Rectal smooth muscle tissue (tissue), 1 donor: ENCODE results near the gene GSDMA.
"Not testable (repeated sequence)": the region's sequence is repeated elsewhere in the genome, so short reads cannot be mapped to it uniquely, and the experiment has no call there.

Experiments used
- H3K27ac ChIP-seq: one replicate; pipeline ENCODE4 v1.7.0; 2013; ENCODE audit warnings: low read depth, low read length, inconsistent platforms
- H3K27me3 ChIP-seq: one replicate; pipeline ENCODE4 v1.7.0; 2013; ENCODE audit warnings: low read length; ENCODE audit not compliant: control insufficient read depth, insufficient read depth
- H3K36me3 ChIP-seq: one replicate; pipeline ENCODE4 v1.7.0; 2013; ENCODE audit warnings: low read length; ENCODE audit not compliant: control insufficient read depth, insufficient read depth
- H3K4me1 ChIP-seq: one replicate; pipeline ENCODE4 v1.7.0; 2013; ENCODE audit warnings: low read length; ENCODE audit not compliant: control insufficient read depth, insufficient read depth
- H3K4me3 ChIP-seq: one replicate; pipeline ENCODE4 v1.7.0; 2013; ENCODE audit warnings: low read length
- H3K9ac ChIP-seq: one replicate; pipeline ENCODE4 v1.7.0; 2013; ENCODE audit warnings: low read length

The GSDMA gene

DNA sequence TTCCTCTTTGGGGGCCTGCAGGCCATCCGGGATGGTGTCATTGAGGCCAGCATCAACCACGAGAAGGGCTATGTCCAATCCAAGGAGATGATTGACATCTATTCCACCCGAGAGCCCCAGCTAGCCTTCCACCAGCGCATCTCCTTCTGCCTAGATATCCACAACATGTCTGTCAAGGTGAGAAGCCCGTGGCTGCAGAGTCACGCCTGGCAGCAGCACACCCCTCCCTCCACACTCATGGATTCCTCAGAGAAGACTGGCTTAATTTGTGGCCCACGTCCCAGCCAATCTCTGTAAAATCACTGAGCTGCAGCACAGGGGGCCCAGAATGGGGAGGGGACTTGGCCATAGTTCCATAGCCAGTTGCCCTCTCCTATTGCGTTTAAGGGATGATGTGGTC lies 33.4 kb downstream of the GSDMA start:
- Histone ChIP-seq H3K9ac (no peak overlapping the region), H3K4me1 (no peaks in the 10 kb centered on the region), H3K27ac (no peak overlapping the region), H3K36me3 (peaks cover 56% of the 10 kb centered on the region), H3K27me3 (no peaks in the 10 kb centered on the region), H3K4me3 (no peak overlapping the region)

DNA sequence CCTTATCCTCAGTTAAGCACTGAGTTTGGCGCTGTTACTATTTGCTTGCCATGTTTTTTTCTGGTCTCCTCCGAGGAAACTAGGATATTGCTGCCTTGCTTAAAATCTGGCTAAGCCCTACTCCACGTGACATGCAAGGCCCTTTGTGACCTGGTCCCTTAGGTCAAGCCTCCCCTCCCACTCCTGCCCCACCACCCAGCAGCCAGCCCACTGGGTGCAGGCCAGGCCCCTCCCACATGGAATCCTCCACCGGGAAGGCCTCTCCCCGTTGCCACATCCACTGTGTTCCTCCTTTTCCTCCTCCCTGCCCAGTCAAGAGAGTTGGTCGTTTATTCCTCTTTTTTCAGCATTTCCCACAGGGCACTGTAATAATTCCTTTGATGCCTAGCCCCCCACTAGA lies 34.0 kb downstream of the GSDMA start:
- H3K4me3 ChIP-seq, result no peak overlapping the region
- peaks cover 51% of the 10 kb centered on the region for H3K36me3 ChIP-seq
- H3K27me3 ChIP-seq, result no peaks in the 10 kb centered on the region
- H3K4me1 ChIP-seq, result no peaks in the 10 kb centered on the region
- no peak overlapping the region for H3K9ac ChIP-seq
- no peak overlapping the region for H3K27ac ChIP-seq

DNA sequence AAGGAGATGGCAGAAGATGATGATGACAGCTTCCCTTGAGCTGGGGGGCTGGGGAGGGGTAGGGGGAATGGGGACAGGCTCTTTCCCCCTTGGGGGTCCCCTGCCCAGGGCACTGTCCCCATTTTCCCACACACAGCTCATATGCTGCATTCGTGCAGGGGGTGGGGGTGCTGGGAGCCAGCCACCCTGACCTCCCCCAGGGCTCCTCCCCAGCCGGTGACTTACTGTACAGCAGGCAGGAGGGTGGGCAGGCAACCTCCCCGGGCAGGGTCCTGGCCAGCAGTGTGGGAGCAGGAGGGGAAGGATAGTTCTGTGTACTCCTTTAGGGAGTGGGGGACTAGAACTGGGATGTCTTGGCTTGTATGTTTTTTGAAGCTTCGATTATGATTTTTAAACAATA lies 34.7 kb downstream of the GSDMA start:
- H3K27me3 ChIP-seq, result no peaks in the 10 kb centered on the region
- H3K4me3 ChIP-seq, result no peak overlapping the region
- H3K4me1 ChIP-seq, result no peaks in the 10 kb centered on the region
- H3K27ac ChIP-seq, result no peak overlapping the region
- no peak overlapping the region for H3K9ac ChIP-seq
- H3K36me3 ChIP-seq, result peaks cover 43% of the 10 kb centered on the region

DNA sequence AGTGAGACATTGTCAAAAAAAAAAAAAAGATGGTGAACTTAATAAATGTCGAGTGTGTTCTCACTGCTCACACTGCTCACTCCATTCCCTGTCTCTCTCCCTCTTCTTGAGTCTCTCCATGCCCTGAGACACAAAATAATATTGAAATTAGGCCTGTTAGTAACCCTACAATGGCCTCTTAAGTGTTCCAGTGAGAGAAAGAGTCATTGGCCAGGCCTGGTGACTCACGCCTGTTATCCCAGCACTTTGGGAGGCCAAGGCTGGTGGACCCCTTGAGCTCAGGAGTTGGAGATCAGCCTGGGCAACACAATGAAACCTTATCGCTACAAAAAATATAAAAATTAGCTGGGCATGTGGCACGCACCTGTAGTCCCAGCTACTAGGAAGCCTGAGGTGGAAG lies 36.3 kb downstream of the GSDMA start:
- no peak overlapping the region for H3K27ac ChIP-seq
- no peak overlapping the region for H3K9ac ChIP-seq
- H3K4me3 ChIP-seq, result no peak overlapping the region
- no peaks in the 10 kb centered on the region for H3K27me3 ChIP-seq
- peaks cover 28% of the 10 kb centered on the region for H3K36me3 ChIP-seq
- H3K4me1 ChIP-seq, result no peaks in the 10 kb centered on the region

DNA sequence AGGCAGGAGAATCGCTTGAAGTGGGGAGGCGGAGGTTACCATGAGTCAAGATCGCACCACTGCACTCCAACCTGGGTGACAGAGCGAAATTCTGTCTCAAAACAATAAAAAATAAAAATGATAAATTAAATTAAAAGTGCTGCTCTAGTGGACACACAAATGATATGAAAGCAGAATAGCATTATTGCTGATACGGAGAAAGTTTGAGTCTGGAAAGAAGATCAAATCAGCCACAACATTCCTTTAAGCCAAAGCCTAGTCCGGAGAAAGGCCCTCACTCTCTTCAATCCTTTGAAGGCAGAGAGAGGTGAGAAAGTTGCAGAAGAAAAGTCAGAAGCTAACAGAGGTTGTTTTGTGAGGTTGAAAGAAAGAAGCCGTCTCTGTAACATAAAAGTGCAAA lies 37.4 kb downstream of the GSDMA start:
- Histone ChIP-seq H3K4me3 (no peak overlapping the region), H3K27me3 (no peaks in the 10 kb centered on the region), H3K27ac (no peak overlapping the region), H3K4me1 (no peaks in the 10 kb centered on the region), H3K9ac (no peak overlapping the region), H3K36me3 (peaks cover 18% of the 10 kb centered on the region)

DNA sequence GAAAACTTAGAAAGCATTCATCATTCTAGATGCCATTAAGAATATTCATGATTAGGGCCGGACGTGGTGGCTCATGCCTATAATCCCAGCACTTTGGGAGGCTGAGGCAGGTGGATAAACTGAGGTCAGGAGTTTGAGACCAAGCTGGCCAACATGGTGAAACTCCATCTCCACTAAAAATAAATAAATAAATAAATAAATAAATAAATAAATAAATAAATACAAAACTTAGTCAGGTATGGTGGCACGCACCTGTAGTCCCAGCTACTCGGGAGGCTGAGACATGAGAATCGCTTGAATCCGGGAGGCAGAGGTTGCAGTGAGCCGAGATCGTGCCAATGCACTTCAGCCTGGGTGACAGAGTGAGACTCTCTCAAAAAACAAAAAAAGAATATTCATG lies 38.5 kb downstream of the GSDMA start:
- not testable (repeated sequence) for H3K9ac ChIP-seq, H3K4me1 ChIP-seq, H3K36me3 ChIP-seq, H3K4me3 ChIP-seq, H3K27me3 ChIP-seq, H3K27ac ChIP-seq

DNA sequence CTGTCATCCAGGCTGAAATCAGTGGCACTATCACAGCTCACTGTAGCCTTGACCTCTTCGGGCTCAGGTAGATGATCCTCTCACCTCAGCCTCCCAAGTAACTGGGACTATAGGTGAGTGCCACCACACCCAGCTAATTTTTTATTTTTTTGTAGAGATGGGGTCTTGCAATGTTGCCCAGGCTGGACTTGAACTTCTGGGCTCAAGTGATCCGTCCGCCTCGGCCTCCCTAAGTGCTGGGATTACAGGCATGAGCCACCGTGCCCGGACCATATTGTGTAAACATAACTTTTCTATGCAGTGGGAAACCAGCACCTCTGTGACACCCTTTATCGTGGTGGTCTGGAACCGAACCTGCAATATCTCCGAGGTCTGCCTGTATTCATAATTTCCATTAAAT lies 41.3 kb downstream of the GSDMA start:
- Histone ChIP-seq H3K27ac (no peak overlapping the region), H3K27me3 (no peaks in the 10 kb centered on the region), H3K9ac (no peak overlapping the region), H3K4me1 (no peaks in the 10 kb centered on the region), H3K36me3 (no peaks in the 10 kb centered on the region), H3K4me3 (no peak overlapping the region)

DNA sequence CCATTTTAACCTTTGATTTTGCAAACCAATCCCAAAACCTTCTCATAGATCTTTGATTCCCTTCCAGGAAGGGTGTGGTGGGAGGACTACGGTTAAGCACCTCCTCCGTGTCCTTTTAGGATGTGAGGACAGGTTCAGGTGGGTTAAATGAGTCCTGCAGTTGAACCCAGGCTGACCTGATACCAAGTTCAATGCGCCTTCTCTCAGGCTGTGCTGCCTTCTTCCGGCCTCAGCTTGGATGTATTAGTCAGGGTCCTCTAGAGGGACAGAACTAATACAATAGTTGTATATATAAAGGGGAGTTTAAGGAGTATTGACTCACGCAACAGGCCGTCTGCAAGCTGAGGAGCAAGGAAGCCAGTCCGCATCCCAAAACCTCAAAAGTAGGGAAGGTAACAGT lies 41.9 kb downstream of the GSDMA start:
- Histone ChIP-seq H3K9ac (no peak overlapping the region), H3K36me3 (no peaks in the 10 kb centered on the region), H3K4me1 (no peaks in the 10 kb centered on the region), H3K27ac (no peak overlapping the region), H3K27me3 (no peaks in the 10 kb centered on the region), H3K4me3 (no peak overlapping the region)

DNA sequence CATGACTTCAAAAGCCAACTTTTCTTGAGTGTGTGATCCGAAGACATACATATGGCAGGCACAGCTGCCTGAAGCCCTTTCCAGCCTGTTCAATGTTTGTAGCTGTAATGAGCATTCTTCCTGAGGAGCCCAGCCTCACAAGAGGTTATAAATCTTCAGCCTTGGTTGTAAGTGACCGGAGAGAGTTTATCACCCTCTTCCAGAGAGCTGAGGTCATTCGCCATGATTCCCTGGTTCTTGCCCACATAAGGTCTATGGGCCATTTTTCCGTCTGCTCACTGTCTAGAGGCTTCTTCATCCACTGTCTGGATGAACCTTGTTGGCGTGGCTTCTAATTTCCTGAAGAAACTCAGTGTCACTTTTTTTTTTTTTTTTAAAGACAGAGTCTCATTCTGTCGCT lies 42.7 kb downstream of the GSDMA start:
- H3K4me1 ChIP-seq, result no peaks in the 10 kb centered on the region
- no peak overlapping the region for H3K9ac ChIP-seq
- no peak overlapping the region for H3K4me3 ChIP-seq
- H3K27ac ChIP-seq, result no peak overlapping the region
- H3K27me3 ChIP-seq, result no peaks in the 10 kb centered on the region
- no peaks in the 10 kb centered on the region for H3K36me3 ChIP-seq

DNA sequence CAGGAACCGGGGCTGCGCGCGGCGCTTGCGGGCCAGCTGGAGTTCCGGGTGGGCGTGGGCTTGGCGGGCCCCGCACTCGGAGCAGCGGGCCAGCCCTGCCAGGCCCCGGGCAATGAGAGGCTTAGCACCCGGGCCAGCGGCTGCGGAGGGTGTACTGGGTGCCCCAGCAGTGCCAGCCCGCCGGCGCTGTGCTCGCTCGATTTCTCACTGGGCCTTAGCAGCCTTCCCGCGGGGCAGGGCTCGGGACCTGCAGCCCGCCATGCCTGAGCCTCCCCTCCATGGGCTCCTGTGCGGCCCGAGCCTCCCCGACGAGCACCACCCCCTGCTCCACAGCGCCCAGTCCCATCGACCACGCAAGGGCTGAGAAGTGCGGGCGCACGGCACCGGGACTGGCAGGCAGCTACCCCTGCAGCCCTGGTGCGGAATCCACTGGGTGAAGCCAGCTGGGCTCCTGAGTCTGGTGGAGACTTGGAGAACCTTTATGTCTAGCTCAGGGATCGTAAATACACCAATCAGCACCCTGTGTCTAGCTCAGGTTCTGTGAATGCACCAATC lies 48.2 kb downstream of the GSDMA start:
- H3K9ac ChIP-seq, H3K27ac ChIP-seq, H3K4me1 ChIP-seq, H3K36me3 ChIP-seq, H3K27me3 ChIP-seq, H3K4me3 ChIP-seq: not testable (repeated sequence)

DNA sequence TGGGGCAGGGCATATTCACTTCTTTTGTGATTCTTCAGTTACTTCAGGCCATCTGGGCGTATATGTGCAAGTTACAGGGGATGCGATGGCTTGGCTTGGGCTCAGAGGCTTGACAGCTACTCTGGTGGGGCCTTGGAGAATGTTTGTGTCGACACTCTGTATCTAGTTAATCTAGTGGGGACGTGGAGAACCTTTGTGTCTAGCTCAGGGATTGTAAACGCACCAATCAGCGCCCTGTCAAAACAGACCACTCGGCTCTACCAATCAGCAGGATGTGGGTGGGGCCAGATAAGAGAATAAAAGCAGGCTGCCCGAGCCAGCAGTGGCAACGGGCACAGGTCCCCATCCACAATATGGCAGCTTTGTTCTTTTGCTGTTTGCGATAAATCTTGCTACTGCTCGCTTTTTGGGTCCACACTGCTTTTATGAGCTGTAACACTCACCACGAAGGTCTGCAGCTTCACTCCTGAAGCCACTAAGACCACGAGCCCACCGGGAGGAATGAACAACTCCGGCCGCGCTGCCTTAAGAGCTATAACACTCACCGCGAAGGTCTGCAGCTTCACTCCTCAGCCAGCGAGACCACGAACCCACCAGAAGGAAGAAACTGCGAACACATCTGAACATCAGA lies 49.3 kb downstream of the GSDMA start:
- H3K36me3 ChIP-seq, H3K27me3 ChIP-seq, H3K4me1 ChIP-seq, H3K4me3 ChIP-seq, H3K27ac ChIP-seq, H3K9ac ChIP-seq: not testable (repeated sequence)

DNA sequence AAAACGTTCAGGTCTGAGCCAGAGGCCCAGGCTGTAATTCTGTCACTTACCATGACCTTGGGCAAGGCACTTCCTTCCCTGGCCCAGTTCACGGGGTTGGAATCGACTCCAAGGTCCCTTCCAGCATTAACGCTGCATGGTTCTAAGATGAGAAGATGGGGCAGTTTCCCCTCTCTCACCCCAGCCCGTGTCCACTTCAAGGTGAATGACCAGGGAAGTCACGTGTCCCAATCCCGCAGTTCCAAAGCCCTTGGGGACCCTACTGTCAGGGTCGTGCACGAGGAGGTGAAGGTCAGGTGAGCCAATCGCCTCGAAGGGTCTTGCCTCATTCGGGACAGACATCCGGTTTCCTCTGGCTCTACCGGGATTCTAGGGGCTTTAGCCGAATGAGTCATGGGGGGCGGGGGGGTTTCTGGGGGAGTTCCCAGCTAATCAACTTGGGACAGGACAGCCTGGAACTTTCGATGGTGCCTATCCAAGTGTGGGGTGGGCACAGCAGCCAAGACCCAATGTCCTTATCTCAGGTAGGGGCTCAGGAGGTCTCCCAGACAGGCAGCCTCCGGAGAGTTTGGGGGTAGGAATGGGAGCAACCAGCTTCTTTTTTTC lies 51.7 kb downstream of the GSDMA start:
- peaks cover 2% of the 10 kb centered on the region for H3K36me3 ChIP-seq
- H3K9ac ChIP-seq, result no peak overlapping the region
- no peak overlapping the region for H3K27ac ChIP-seq
- H3K27me3 ChIP-seq, result no peaks in the 10 kb centered on the region
- H3K4me1 ChIP-seq, result peaks cover 17% of the 10 kb centered on the region
- no peak overlapping the region for H3K4me3 ChIP-seq
